GM19397 (cell line): ENCODE results near the gene TTC9C.
"Not testable (repeated sequence)": the region's sequence is repeated elsewhere in the genome, so short reads cannot be mapped to it uniquely, and the experiment has no call there.

ENCODE experiments used
- ATAC-seq: cut with Tn5 transposase; IDR thresholded peaks from one replicate; pipeline ENCODE4 v1.9.1; 2021; ENCODE audit warnings: mild to moderate bottlenecking, moderate library complexity; ENCODE audit not compliant: unreplicated experiment

Gene TTC9C

DNA sequence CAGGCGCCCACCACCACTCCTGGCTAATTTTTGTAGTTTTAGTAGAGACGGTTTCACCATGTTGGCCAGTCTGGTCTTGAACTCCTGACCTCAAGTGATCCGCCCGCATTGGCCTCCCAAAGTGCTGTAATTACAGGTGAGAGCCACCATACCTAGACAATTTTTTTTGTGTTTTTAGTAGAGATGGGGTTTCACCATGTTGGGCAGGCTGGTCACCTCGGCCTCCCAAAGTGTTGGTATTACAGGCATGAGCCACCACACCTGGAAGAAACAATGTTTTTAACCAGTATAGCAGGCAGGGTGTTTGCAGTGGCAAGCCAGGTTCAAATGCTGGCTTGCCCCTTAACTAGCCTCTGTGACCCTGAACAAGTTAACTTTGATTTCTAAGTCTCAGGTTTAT lies 21.6 kb downstream of the TTC9C start:
- ATAC-seq = not testable (repeated sequence)

DNA sequence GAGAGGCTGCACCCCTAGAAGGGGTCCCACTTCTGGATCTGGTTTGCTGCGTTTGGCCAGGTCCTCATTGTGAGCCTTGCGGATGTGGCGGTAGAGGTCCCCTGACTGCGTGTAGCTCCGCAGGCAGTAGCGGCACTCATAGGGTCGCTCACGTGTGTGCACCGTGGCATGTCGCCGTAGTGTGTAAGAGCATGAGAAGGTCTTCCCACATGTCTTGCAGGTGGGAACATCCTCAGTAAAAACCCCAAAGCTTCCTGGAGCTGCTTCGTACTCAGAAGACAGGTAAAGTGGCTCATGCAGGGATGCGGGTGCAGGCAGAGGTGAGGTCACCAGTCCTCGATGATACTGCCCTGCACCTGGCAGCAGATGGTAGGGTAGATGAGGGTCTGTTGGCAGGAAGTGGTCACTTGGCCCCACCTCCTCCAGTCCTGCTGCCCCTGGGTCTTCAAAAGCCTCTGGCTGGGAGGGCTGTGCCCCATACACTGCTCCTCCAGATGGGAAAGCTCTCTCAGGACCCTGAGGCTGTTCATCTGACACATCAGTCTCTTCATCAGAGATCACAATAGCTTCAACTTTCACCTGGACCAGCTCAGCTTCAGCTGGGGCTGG lies 24.0 kb downstream of the TTC9C start:
- no peak for ATAC-seq

DNA sequence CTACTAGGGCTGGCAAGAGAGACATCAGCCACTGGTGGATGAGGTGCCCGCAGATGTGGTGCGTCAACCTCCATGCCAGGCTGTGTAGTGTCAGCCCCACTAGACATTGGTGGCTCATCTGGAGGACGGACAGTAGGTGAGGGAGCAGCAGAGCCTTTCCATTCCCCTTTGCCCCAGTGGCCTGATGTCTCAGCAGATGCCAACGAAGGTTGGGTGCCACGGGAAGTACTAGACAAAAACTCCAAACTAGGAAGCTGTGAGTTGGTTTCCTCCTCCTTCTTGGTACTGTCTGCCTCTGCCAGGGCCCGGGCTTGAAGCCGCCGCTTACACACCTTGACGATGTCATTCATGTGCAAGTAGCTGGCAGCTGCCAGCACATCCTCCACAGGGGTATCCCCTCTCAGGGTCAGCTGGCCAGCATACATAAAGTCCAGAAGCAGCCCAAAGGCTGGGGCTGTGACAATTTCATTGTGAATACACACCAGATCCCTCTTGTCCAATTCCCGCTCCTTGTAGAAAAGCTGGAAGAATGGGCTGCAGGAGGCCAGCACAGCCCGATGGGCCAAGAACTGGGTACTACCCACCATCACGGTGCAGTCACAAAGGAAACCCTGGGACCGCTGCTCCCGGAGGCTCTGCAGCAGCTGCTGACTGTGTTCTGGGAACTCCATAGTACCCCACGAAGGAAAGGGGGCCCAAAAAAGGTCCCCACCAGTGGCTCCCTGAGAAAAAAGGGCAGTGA lies 24.9 kb downstream of the TTC9C start:
- no peak for ATAC-seq

- peak; percentile 93 for ATAC-seq
Observed at GRCh38 chr11:62753736-62754603, 25.7 kb downstream of the TTC9C start, which contains the start of gene ZBTB3. ZBTB3 (minus strand) TSS chr11:62754160; CDS start chr11:62753664, 496 bp downstream.

DNA sequence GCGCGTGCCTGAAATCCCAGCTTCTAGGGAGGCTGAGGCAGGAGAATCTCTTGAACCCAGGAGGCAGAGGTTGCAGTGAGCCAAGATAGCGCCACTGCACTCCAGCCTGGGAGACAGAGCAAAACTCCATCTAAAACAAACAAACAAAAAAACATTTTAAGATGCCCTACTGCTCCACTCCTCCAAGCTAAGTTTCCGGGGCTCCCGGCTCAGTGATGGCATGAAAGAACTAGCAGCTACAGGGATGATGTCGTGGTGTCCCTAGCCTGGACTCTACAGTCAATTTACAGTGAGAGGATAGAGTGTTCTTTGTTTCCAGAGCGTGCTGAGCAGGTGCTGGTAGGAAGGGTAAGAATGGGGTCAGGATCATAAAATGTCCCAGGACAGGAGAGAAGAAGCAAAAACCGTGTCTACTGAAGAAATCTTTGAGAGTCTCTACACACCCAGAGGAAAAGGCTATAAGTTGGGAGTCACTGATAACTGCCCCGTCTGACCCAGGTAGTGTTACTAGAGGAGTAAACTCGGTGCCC lies 26.9 kb downstream of the TTC9C start:
- ATAC-seq = no peak

DNA sequence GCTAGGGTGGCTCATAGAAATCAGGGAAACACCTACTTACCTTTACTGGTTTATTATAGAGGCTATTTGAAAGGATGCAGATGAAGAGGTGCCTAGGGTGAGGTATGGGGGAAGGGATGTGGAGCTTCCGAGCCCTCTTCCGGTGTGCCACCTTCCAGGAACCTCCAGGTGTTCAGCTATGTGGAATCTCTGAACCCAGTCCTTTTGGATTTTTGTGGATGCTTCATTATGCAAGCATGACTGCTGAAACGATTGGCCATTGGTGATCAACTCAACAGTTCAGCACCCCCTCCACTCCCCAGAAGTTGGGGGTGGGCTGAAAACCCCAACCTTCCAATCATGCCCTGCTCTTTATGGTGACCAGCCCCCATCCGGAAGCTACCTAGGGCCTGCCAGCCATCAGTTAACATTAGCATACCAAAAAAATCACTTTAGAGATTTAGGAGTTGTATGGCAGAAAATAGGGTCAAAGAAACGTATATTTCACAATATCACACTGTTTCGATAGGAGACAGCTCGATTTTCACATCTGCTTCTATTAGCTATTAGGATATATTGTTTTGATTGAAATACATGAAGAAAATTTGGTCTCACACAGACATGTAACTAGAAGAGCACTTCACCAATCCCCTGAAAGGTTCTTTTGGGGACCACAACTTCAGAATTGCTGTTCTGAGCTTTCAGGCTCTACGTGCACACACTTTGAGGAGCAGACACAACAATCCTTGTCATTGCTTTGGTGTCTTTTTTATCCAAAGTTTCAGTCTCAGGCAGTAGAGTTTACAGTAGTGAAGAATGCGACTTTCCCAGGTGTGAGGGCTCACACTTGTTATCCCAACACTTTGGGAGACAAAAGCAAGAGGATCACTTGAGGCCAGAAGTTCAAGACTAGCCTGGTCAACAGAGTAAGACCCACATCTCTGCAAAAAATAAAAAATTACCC lies 29.8 kb downstream of the TTC9C start:
- no peak for ATAC-seq

GRCh38 chr11:62760867-62761227 lies 32.6 kb downstream of the TTC9C start:
- not testable (repeated sequence) for ATAC-seq

GRCh38 chr11:62770778-62771143 lies 42.5 kb downstream of the TTC9C start:
- no peak for ATAC-seq

- peak; percentile 88 for ATAC-seq
Observed at GRCh38 chr11:62771144-62772021, 43.1 kb downstream of the TTC9C start, which contains the start of gene TAF6L. TAF6L (plus strand) TSS chr11:62771396; CDS start chr11:62775784, 4,388 bp downstream.

DNA sequence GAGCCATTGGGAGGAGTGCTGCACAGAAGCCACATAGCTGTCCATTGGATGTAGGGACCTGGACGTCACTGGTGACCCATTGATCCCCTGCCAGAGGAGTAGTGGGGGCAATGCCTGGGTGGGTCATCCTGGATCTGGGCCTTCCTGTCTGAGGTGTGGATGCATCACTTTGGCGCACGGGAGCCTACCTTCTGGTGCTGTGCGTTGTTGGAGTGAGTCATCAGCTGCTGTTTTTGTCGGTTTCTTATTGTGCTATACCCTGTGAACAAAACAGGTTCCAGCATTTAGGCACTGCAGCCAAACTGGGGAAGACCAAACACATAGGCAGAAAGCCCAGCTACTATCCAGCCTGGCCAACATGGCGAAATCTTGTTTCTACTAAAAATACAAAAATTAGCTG lies 46.1 kb downstream of the TTC9C start:
- ATAC-seq = no peak

DNA sequence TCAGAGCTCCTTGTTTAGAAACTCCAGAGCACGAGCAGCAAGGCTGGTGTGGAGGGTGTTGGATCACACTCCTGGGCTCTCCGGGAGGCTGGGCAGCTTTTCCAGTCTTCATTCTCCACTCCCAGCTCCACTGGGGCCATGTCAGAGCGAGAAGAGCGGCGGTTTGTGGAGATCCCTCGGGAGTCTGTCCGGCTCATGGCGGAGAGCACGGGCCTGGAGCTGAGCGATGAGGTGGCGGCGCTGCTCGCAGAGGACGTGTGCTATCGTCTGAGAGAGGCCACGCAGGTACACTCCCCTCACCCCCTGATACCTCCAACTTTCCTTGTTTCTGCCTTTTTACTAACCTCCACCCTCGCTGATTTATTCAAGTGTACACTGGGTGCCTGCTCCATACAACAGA lies 47.4 kb downstream of the TTC9C start:
- ATAC-seq = no peak

- no peak for ATAC-seq
Observed at GRCh38 chr11:62777389-62777788, 49.1 kb downstream of the TTC9C start.

DNA sequence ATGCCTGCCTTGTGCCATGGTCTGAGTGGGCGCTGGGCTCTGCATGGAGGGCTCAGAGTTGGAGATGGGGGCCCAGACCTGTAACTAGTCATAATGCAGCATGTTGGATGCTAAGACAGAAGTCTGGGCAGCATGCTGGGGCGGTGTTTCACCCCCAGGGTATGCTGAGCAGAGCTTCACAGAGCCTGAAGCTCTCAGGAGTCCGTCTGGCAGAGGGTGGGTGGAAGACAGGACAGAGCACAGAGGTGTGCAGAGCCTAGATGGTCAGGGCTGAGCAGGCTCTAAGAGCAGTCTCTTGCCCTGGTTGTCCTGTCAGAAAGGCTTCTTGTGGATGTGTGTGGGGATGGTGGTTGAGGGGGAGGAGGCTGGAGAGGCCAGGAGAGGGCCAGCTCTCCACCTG lies 50.2 kb downstream of the TTC9C start:
- ATAC-seq = no peak

DNA sequence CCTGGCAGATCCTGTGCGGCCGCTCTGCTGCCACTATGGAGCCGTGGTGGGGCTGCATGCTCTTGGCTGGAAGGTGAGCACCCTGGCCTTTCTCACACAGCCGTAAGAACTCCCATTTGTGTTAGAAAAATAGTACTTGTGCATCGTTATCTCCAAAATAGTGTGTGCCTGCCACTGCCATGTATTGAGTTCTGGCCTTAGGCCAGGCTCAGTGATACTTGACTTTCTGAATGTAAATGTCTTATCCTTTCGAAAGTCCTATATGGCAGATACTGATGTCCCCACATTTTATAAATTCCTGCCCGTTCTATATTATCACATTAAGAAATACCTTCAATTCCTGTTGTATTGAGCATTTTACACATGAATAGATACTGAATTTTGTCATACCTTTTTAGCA lies 54.5 kb downstream of the TTC9C start:
- no peak for ATAC-seq

DNA sequence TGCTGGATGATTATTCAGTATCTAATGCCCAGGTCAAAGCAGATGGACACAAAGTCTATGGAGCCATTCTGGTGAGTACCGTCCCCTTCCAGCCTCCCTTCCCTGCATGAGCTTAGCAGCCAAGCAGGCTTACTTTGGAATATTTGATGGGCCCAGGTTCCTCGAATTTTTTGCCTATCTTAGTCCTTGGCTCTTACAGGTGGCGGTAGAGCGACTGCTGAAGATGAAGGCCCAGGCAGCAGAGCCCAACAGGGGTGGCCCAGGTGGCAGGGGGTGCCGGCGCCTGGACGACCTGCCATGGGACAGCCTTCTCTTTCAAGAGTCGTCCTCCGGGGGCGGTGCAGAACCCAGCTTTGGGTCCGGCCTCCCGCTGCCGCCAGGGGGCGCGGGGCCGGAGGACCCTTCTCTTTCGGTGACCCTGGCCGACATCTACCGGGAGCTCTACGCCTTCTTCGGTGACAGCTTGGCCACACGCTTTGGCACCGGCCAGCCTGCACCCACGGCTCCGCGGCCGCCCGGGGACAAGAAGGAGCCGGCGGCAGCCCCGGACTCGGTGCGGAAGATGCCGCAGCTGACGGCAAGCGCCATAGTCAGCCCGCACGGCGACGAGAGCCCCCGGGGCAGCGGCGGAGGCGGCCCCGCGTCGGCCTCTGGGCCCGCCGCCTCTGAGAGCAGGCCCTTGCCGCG lies 58.2 kb downstream of the TTC9C start:
- ATAC-seq = peak; percentile 70

- peak; percentile 68 for ATAC-seq
Observed at GRCh38 chr11:62787005-62787759, 58.9 kb downstream of the TTC9C start, which contains the start of gene TMEM179B. TMEM179B (plus strand) TSS chr11:62787402; CDS start chr11:62787432, 30 bp downstream.
